Measurements from ENCODE around the gene CD34.

- no peak for TF ChIP-seq POLR2A (IDR thresholded peaks at IDR 0.05)
- TF ChIP-seq, protein P1, sequence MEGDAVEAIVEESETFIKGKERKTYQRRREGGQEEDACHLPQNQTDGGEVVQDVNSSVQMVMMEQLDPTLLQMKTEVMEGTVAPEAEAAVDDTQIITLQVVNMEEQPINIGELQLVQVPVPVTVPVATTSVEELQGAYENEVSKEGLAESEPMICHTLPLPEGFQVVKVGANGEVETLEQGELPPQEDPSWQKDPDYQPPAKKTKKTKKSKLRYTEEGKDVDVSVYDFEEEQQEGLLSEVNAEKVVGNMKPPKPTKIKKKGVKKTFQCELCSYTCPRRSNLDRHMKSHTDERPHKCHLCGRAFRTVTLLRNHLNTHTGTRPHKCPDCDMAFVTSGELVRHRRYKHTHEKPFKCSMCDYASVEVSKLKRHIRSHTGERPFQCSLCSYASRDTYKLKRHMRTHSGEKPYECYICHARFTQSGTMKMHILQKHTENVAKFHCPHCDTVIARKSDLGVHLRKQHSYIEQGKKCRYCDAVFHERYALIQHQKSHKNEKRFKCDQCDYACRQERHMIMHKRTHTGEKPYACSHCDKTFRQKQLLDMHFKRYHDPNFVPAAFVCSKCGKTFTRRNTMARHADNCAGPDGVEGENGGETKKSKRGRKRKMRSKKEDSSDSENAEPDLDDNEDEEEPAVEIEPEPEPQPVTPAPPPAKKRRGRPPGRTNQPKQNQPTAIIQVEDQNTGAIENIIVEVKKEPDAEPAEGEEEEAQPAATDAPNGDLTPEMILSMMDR (IDR thresholded peaks at IDR 0.05), result no peak
Measured at GRCh38 chr1:207835958-207836357, 75.0 kb downstream of the CD34 start.
